B cell (primary cell): Measurements from ENCODE around the gene ERBIN. TPM values are rescaled to one million over a fixed set of nuclear protein-coding genes. Genes with fewer than 3 reads are reported as not detected.

Experiments used
- ATAC-seq: fragments of 200-7000 bp; cut with Tn5 transposase; one replicate; pipeline ENCODE4 v1.10.0; 2021; ENCODE audit warnings: low read depth, mild to moderate bottlenecking, moderate number of reproducible peaks, moderate library complexity
- CTCF ChIA-PET: fragments of 350-600 bp; sonication (Branson Sonifier 250); formaldehyde crosslinking; loops from one replicate; lab custom pipeline; 2021; ENCODE audit warnings: antibody characterized with exemption, inconsistent platforms; lab: Charles Lee
- POLR2A ChIA-PET: fragments of 350-600 bp; sonication (Branson Sonifier 250); formaldehyde crosslinking; loops from one replicate; lab custom pipeline; 2021; ENCODE audit warnings: antibody characterized with exemption; lab: Charles Lee
- DNase-seq: peaks from one replicate; pipeline ENCODE4 v3.0.0; 2013
- H2AFZ ChIP-seq: 2 replicates; pipeline ENCODE4 v1.6.1; 2012; ENCODE audit warnings: mild to moderate bottlenecking, low read depth, low read length; ENCODE audit not compliant: insufficient read depth, poor library complexity, severe bottlenecking
- H3K27ac ChIP-seq, 2 donors: 1 replicate in 1 of 2; 2 replicates in 1 of 2; pipeline ENCODE4 v1.5.1; 2012 to 2013; ENCODE audit warnings: low read length in 2 of 2, mild to moderate bottlenecking in 2 of 2, moderate library complexity in 1 of 2
- H3K27me3 ChIP-seq, 4 experiments: fragments of 200-600 bp in 1 of 4; sonication (generic) in 1 of 4; replicated peaks in 1 of 4; 1 replicate in 2 of 4; 2 replicates in 2 of 4; pipeline versions ENCODE4 v1.6.1 to v1.7.0; 2013 to 2016; ENCODE audit warnings: low read length in 3 of 4, mild to moderate bottlenecking in 2 of 4, mixed read lengths in 1 of 4, moderate library complexity in 1 of 4; ENCODE audit not compliant: insufficient read depth in 4 of 4, control insufficient read depth in 3 of 4; ENCODE audit errors: control extremely low read depth in 1 of 4
- H3K36me3 ChIP-seq, 2 experiments: replicated peaks in 1 of 2; 1 replicate in 1 of 2; 2 replicates in 1 of 2; pipeline versions ENCODE4 v1.6.1 to v1.7.1; 2013; ENCODE audit warnings: low read length in 1 of 2; ENCODE audit not compliant: insufficient read depth in 2 of 2, control insufficient read depth in 1 of 2; ENCODE audit errors: control extremely low read depth in 1 of 2, extremely low read depth in 1 of 2
- H3K4me1 ChIP-seq, 2 donors: fragments of 200-600 bp in 1 of 2; sonication (generic) in 1 of 2; 1 replicate in 1 of 2; 2 replicates in 1 of 2; pipeline versions ENCODE4 v1.5.1 to v1.6.1; 2013 to 2017; ENCODE audit warnings: low read length in 2 of 2; ENCODE audit not compliant: control insufficient read depth in 2 of 2, insufficient read depth in 2 of 2
- H3K4me2 ChIP-seq: replicated peaks from 2 replicates; pipeline ENCODE3; 2012; ENCODE audit warnings: mild to moderate bottlenecking, low read depth, low read length; ENCODE audit not compliant: poor library complexity, severe bottlenecking
- H3K4me3 ChIP-seq, 5 experiments: fragments of 200-600 bp in 1 of 5; sonication (generic) in 1 of 5; 1 replicate in 3 of 5; 2 replicates in 2 of 5; pipeline versions ENCODE4 v1.5.1 to v1.7.0; 2011 to 2016; ENCODE audit warnings: low read length in 4 of 5, mild to moderate bottlenecking in 4 of 5, low read depth in 2 of 5, control low read depth in 1 of 5, moderate library complexity in 1 of 5; ENCODE audit not compliant: insufficient read depth in 1 of 5; ENCODE audit errors: control extremely low read depth in 1 of 5, extremely low read depth in 1 of 5
- H3K79me2 ChIP-seq: fragments of 200-600 bp; sonication (generic); one replicate; pipeline ENCODE4 v1.6.0; 2016; ENCODE audit warnings: low read length; ENCODE audit not compliant: control insufficient read depth, insufficient read depth
- H3K9ac ChIP-seq: fragments of 200-600 bp; sonication (generic); 2 replicates; pipeline ENCODE4 v1.6.1; 2017; ENCODE audit warnings: mild to moderate bottlenecking, low read length, moderate library complexity
- H3K9me3 ChIP-seq, 3 donors: one replicate each; pipeline versions ENCODE4 v1.6.1 to v1.7.1; 2013; ENCODE audit warnings: low read length in 2 of 3; ENCODE audit not compliant: control insufficient read depth in 2 of 3, insufficient read depth in 1 of 3; ENCODE audit errors: control extremely low read depth in 1 of 3
- H4K20me1 ChIP-seq: 2 replicates; pipeline ENCODE4 v1.6.0; 2012; ENCODE audit warnings: mild to moderate bottlenecking, low read length; ENCODE audit not compliant: insufficient read depth, control insufficient read depth, poor library complexity, severe bottlenecking
- H3K27ac Mint-ChIP-seq: one replicate; pipeline ENCODE4 v1.8.0; 2021; ENCODE audit warnings: mixed read lengths
- H3K27me3 Mint-ChIP-seq: one replicate; pipeline ENCODE4 v1.8.0; 2021; ENCODE audit warnings: mixed read lengths
- H3K4me1 Mint-ChIP-seq: one replicate; pipeline ENCODE4 v1.8.0; 2021; ENCODE audit warnings: mixed read lengths
- H3K4me3 Mint-ChIP-seq: one replicate; pipeline ENCODE4 v1.8.0; 2021; ENCODE audit warnings: mixed read lengths
- H3K9me3 Mint-ChIP-seq: one replicate; pipeline ENCODE4 v1.8.0; 2022; ENCODE audit warnings: mixed read lengths; ENCODE audit not compliant: insufficient read depth
- CTCF ChIP-seq: fragments of 200-600 bp; IDR thresholded peaks from one replicate; pipeline ENCODE4 v1.8.0; 2022; ENCODE audit warnings: antibody characterized with exemption, mild to moderate bottlenecking
- EZH2 ChIP-seq: IDR thresholded peaks from 2 replicates; pipeline ENCODE4 v1.6.1; 2012; ENCODE audit warnings: borderline replicate concordance, low read depth, mild to moderate bottlenecking, moderate library complexity, low read length; ENCODE audit not compliant: insufficient read depth, poor library complexity, severe bottlenecking
- WGBS: methylation state at CpG from one replicate; pipeline ENCODE4 v1.1.5; 2013; ENCODE audit warnings: missing lambda C conversion rate; ENCODE audit not compliant: insufficient coverage; 5-methylcytosine and 5-hydroxymethylcytosine counted together
- intact Hi-C: fragments of 100-400 bp; cut with micrococcal nuclease; formaldehyde crosslinking; loops from one replicate; pipeline ENCODE4 v1.10.0; 2022
- polyA plus RNA-seq: library from polyadenylated mRNA; depleted of rRNA; stranded (reverse); fragments of >200 nt; gene quantifications from 2 replicates; pipeline ENCODE4 v1.2.3, GENCODE V29; 2012
- total RNA-seq, 2 donors: library from RNA; stranded (reverse); fragments of 120-200 nt in 1 of 2; gene quantifications; 1 replicate in 1 of 2; 2 replicates in 1 of 2; pipeline versions ENCODE4 v1.2.3 to v1.2.4, GENCODE V29; 2013 to 2022

The ERBIN gene
- total and polyA plus RNA-seq, 2 donors (not counting 1 experiment from before 2014, with no cell fraction given): 27.7 to 106 TPM

DNA sequence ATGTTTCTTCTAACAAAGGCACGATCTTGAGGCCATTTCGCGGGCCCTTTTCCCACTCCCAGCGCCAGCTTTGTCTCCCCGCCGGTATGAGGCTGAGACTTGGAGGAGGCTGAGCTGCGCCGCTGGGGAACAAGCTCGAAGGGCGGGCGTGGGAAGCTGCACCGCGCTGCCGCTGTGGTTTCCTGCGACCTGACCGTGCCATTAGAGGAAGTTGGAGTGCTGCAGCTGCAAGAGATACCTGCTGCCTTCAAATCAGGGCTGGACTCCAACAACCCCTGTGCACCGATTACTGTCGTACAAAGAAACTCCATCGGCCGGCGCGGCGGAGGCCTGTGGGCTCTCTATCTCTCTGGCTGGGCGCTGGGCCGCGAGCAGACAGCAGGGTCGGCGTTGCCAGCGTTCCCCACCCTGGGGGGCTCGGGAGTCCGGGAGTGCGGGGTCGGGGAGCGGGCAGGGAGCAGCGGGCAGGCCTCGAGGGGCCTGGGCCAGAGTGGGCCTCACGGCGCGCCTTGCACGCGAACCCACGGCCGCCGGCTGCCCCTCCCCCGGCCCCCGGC is 1.3 kb upstream of the ERBIN start:
- no peak for TF ChIP-seq CTCF
- no peak for TF ChIP-seq EZH2
- Histone ChIP-seq H3K4me1 (peaks cover 16 to 28% of the 10 kb centered on the region in 2 donors), H3K9ac (peak overlapping the region; percentile 78), H2AFZ (peak overlapping the region; percentile 80), H3K27ac (peak overlapping the region; percentile 82 to 84), H3K36me3 (peaks cover 2 to 3% of the 10 kb centered on the region in 2 experiments), H3K4me3 (peak overlapping the region; percentile 54 to 96 (median 70)), H3K27me3 (no peaks in the 10 kb centered on the region), H3K4me2 (peak overlapping the region; percentile 91), H4K20me1 (peaks cover 9% of the 10 kb centered on the region), H3K9me3 (no peaks in the 10 kb centered on the region), H3K79me2 (peaks cover 39% of the 10 kb centered on the region)
- peak; percentile 56 for ATAC-seq
- CTCF ChIA-PET: interaction anchor here (1.1 to 1.5 kb wide), 2 partner anchors 13 to 50 kb away, joined by 3 read pairs; no protein-coding TSS in a partner anchor
- H3K9me3 Mint-ChIP-seq: no peaks in the 10 kb centered on the region
- DNase-seq: peak; percentile 92
- POLR2A ChIA-PET: interaction anchor here (0.9 to 1.8 kb wide), 5 partner anchors 10 to 362 kb away, joined by 3 to 4 read pairs (median 4); partner anchors contain the start of genes CENPK, PPWD1 and SREK1
- under 1% methylated on average over 46 of the region's 46 CpGs for WGBS
- intact Hi-C loops: loop anchor here (1.0 to 5.0 kb wide), 8 partner anchors 14 to 1282 kb away; partner anchors contain the start of genes CENPK, CWC27, PPWD1 and SREK1
- H3K27ac Mint-ChIP-seq: peak overlapping the region; percentile 95
- peak overlapping the region; percentile 91 for H3K4me3 Mint-ChIP-seq
- no peaks in the 10 kb centered on the region for H3K27me3 Mint-ChIP-seq
- H3K4me1 Mint-ChIP-seq: peaks cover 39% of the 10 kb centered on the region
